SK-N-DZ (cell line): ENCODE results near the gene XXYLT1.

ENCODE experiments used
- DNase-seq: peaks from one replicate; pipeline ENCODE4 v3.0.0-alpha.2; 2015; ENCODE audit warnings: low spot score

The XXYLT1 gene

DNA sequence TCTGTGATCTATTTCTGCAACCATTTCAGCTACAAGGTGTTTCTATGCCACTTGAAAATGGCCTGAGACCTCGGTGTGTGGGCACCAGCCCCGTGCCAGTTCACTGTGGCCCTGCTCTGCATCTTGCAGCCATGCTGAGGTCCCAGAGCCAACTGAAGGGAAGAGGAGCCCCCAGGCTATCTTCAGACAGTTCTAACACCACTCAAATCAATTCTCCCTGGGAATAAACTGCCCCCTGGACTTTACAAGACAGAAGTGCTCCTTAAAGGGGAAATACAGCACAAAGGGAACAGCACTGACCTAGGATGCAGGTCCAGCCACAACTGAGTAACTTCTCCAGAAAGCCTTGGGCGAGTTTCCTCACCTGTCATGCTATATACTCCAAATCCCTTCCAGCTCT is 3.9 kb downstream of the XXYLT1 start:
- DNase-seq: no peak

DNA sequence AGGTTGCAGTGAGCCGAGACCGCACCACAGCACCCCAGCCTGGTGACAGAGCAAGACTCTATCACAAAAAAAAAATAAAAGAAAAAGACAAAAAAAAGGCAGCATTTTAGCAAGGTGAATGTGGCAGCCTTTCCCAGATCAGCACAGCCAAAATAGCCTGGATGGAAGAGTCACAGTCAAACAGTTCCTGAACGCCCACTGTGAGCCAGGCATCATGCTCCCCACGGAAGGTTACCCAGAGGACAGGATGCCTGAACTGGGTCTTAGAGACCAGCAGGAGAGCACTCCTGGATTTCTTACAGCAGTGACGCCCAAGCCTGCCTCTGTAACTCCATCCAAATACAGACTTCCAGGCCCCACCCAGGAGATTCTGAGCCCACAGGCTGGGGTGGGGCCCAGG is 4.5 kb downstream of the XXYLT1 start:
- no peak for DNase-seq

DNA sequence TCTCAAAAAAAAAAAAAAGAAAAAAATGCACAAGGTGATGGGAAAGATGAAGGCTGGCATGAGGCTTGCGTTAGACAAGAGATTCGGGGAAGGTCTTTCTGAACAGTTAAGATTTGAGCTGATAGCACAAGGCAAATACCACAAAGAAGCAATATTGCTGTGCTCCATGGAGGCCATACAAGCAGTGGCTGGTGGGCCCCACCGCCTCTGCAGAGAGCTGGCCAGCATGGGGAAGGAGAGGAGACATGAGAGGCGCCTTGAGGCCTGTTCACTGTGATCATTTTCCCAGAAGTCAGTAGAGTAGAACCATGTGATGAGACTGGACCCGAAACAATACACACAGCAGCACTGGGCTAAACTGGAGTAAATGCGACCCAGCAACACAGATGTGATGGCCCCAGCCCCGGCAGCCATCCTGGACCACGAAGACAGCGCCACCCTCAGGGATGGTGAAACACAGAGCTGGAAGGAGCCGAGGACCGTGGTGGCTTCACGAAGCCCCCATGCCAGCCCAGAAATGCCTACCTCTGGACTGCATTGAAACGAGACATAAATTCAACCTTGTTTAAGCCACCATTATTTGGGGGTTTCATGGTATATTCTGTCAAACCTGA is 5.5 kb downstream of the XXYLT1 start:
- no peak for DNase-seq

DNA sequence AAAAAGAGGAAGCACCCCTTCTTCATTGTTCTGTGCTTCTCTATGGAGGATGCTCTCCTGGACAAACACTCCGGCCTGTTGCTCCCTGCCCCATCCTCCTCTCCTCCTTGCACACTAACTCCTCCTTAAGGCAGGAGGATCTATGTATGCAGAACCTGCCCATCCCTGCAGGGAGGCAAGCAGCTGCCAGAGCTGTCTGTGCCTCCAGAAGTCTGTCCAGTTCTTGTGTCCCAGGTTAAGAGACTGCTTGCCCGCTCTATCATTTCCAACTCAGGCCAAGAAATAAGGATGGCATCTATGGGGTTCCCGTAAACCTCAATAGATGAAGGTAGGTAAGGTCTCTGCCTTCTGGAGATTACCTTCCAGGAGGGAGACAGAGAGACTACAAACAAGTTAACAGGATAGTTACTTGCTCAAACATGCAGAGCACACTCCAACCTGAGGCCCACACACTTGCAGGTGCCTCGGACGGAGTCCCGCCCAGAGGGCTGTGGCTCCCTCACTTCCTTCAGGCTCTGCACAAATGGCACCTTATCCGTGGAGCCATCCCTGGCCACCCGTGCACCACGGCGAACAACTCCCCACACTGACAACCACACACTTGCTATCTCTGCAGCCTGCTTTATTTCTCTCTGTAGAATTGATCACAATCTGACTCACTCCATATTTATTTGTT is 6.9 kb downstream of the XXYLT1 start:
- no peak for DNase-seq

DNA sequence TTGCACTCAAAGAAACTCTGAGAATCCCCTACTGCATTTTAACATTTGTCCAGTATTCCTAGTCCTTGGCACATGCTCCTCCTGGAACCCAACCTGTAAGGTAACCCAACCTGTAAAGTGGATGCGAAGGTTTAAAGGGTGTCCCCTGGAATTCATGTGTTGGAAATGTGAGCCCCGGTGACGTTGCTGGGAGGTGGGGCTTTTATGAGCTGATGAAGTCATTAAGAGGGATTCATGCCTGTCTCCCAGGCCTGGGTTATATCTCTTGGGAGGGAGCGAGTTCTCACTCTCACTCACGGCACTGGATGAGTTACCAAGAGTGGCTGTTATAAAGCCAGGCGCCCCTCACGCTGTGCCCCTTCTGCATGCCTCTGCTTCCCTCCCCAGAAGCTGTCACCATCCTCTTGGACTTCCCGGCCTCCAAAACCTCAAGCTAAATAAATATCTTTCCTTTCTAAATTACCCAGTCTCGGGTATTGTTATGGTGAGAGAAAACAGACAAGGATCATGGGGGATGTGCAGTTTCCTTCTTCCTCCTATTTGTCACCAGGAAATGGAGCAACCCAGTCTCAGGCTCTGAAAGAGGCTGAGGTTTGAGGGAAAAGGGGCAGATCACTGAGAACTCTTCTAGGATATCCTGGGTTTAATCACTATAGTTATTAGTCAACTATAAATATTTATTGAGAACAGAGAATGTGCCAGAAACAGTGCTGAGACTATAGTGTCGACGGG is 7.6 kb downstream of the XXYLT1 start:
- DNase-seq: no peak

DNA sequence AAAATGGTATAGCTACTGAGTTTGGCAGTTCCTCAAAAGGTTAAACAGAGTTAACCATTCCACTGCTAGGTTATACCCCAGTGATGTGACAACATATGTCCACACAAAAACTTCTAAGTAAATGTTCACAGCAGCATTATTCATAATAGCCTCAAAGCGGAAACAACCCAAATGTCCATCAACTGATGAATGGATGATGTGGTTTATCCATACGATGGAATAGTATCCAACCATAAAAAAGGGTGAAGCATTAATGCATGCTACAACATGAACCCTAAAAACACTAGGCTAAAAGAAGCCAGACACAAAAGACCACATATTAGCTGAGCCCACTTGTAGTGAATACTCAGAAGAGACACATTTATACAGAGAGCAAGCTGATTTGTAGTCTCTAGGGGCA is 9.0 kb downstream of the XXYLT1 start:
- no peak for DNase-seq

DNA sequence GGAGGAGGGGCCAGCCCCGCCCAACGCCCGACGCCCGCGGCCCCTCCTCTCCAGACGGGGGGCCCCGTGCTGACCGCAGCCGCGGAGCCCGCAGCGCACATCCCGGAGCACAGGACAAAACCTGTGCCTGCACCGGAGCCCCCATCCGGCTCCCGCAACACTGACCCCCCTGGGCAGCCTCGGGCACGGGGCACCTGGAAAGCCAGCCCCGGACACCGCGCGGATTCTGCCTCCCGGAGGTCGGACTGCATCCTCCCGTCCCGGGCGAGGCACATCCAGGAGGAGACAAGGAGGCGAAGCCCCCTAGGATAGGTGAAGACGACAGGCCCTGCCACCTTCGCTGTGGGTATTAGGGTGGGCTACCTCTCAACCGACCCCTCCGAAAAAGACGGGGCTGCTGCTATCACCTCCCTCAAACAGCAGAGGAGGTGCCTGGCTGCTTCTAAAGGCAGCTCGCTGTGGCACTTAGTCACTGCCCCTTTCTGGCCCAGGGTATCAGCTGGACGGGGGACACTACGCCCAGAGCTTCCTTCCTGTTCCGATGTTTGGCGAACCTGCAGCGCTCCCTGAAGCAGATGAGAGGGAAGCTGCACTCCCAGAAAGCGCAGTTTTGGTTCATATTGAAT is 10.6 kb downstream of the XXYLT1 start:
- DNase-seq: no peak

DNA sequence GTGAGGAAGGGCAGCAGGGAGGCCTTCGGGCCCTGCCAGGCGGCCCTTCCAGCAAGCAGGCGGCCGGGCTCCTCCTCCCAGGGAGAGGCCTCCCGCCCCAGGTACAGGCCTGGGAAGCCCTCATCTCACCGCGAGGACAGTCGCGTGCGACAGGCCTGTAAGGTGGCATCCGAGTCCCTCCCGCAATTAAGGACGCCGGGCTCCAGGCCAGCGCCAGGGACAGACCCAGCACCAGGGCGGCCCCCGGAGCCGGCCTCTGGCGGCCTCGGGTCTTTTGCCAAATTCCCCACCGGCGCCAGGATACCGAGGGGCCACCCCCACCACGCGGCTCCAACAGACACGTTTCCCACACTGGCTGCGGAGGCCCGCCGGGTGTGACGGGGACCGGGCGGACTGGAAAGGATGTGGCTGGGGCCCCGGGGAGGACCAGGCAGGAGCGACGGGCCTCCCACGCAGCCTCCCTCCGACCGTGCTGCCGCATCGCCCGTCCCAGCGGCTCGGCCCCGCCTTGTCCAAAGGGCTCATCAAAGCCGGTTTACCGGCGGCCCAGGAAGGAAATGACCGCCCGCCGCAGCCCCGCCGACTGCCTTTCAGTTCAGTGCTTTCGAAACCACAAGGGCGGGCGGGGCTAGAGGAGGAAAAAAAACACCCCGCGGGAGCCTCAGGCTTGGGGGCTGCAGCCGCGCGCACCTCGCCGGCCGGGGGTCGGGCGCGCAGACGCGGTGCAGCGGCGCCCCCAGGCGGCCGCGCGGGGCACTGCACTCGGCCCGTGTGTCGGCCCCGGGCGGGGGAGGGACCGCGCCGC is 11.3 kb downstream of the XXYLT1 start:
- DNase-seq: peak; percentile 82

DNA sequence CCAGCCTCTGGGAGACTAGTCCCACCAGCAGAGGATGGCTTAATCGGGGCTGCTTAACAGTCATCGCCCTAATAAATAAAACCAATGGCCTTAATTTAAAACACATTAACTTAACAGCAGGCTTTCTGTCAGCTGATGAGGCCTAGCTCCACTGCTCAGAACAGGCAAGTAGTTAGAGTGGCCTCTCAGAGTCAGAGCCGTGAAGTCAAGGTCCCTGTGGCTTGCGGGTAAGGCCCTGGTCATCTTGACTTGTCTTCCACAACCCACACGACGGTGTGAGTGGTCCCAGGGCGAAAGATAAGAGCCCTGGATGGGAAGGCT is 11.8 kb downstream of the XXYLT1 start:
- peak; percentile 46 for DNase-seq

DNA sequence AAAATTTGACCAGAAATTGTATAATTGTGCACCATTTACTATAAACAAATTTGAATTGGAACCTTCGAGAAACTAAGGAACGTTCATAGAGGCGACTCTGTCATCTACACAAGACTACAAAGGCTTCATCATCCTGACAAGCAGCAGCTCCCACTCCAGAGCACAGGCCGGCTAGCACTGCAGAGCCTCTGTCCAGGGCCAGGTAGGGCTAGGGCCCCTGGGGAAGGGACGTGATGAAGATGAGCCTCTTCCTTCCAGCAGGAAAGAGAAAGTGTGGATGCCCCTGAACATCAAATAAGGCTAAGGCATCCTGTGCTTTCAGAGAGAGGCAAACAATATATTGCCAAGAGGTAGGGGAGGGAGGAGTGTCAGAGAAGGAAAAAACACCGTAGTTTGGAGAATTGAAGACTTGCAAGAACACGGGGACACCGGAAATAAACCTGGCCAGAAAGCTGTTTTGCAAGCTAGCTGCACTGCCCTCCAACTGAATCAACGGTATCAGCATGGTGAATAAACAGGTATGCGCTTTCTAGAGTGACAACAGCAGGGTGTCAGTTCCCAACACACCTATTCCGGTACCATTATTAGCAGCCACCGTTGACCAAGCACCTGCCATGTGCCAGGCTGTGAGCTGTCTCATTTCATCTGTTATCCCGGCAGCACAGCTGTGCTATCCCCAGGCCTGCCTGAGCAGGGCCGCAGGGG is 12.4 kb downstream of the XXYLT1 start:
- no peak for DNase-seq

DNA sequence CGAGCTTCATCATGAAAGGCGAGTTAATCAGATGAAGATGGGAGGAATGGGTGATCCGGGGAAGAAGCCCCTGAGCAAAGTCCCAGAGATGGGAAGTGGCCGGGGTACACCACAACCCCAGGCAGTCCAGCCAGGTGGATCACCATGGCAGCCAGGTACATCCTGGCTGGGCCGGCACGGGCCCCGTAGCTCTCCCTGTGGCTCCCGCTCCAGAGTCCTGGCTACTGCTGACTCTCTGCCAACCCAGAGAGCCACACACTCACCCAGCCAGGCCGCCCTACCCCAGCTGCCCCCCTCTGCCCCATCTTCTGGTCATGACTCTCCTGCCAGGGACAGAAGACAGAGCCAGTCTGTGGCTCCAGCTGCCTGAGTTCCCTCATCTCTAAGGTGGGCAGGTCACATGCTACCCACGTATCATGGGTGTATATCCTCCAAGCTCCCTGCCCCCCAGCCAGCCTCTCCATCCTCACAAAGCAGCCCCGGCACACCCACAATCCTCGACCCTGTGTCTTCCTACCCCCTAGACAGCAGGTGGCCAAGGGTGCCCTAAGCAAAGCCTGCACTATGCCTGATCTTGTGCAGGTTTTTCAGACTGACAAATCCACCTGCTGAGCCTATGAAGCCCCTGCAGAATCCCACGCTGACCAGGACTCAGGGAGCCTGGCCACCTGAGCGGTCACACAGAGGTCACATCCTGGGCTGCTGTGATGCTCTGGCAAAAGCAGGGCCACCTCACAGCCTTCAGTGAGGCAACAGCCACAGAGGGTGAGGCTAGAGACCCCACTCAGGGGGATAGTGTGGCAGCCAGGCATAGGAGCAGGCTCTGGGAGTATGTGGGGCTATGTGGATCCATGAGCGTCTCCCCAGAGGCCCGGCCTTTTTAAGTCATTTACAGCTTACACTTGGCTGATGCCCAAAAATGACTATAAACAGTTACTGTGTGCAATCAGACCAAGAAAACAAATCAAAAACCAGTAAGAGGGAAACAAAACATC is 13.2 kb downstream of the XXYLT1 start:
- DNase-seq: peak; percentile 4

DNA sequence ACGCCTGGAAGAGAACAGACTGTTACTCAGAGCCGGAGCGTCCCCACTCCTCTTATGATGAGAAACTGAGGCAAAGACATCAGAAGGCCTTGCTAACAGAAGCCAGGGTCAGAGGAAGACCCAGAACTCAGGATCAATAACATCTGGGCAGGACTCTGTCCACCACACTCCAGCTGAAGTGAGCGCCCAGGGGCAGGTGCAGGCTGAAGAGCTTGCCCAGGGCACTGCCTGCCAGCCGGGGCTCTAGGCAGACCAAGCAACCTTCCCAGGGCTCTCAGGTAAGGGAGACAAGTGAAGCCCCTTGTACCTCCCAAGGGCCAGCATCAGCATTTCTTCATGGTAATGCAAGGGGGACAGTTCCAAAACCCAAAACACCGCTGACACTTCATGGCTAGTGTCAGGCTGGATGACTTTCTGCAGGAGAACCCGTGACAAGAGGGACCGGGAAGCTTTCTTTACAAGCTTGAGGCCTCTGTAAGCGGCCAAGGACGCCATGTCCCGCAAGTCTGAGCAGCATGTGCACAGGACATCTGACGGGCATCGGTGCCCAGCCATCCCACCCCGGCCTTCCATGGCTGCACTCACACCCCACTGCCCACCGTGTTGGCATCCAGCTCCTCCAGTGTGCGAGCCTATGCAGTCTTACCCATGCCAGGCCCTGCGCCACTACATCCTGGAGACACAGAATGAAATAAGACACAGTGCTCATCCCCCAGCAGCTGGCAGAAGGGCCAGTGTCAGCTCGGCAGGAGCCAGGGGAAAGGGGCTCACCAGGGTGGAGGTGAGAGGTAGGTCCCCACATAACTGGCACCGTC is 14.1 kb downstream of the XXYLT1 start:
- peak; percentile 2 for DNase-seq

DNA sequence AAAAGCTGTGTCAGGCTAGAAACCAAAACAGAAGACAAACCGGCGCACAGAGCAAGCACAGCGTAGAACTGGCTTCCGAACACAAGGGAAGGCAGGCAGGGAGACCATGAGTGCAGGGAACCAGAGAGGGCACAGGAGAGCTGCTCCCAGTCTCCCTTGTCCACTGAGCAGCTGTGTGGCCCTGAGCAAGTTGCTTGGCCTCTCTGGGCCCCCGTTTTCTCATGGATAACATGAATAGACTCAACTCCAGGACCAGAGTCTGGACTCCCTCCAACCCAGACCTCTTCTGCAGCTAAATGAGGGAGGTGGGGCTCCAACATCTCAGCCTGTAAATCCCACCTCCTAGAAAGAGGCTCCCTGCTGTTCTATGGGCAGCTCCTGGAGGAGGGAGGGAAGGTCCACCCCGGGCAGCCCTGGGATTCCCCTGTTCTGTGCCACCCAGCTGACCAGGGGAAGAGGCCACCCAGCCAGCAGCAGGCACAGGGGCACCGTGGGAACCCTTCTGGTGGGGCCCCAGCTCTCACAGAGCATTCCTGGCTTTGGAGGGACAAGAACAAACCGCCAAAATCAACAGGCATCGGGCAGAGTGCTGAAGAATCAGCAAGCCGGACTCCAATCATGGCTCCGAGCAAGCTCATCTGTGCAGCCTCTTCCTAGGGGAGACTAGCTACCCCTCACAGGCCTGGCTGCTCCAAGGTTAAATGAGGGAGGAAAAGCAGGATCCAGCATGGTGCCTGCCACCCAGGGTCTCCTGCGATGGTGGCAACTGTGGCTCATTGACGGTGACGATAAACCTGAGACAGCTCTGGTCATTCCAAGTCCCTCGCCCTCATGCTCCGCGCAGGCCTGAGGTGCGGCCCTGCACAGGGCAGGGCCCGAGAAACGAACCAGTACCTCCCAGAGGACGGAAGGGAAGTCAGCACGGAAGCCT is 15.1 kb downstream of the XXYLT1 start:
- peak; percentile 1 for DNase-seq

DNA sequence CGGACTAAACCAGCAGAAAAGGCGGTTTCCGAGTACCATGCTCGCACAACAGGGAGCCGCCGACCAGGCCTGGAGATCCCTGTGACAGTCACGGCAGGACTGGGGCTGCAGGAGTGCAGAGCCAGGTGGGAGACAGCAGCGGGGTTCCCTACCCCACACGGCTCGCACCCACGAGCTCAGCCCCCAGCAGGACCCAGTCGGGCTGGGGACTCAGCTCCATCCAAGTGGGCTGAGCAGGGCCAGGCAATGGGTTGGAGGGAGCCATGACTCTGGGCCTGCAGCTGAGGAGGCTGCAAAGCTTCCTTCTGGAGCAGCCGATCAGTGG is 15.8 kb downstream of the XXYLT1 start:
- no peak for DNase-seq

DNA sequence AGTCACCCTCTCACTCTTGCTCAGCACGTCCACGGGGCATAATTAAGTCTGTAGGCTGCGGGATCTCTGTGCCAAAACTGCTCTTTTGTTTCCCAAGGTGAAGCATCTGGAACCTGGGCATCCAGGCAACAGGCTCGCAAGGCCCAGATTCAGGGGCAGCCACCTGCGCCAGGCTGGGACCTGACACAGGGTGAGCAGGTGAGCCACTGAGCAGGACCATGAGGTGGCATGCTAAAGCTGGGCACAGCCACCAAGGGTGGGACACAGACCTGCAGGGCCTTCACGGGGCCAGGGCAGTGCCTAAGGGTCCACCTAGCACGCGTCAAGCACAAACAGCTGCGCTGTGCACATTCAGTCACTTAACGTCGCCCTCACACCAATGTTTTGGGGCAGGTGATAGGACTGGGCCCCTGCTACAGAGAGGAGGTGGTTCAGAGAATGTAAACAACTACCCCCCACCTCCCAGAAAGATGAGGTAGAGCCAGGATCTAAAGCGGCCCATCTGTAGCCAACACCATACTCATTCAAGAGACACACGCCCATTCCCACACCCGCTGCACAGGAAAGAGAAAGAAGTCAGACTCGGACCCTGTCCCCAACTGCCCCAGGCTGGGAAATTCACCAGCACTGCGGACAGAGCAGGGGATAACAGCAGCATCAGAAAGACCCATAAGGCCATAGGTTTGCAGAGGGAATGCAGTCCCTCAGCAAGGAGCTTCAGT is 16.3 kb downstream of the XXYLT1 start:
- DNase-seq: peak; percentile 3

DNA sequence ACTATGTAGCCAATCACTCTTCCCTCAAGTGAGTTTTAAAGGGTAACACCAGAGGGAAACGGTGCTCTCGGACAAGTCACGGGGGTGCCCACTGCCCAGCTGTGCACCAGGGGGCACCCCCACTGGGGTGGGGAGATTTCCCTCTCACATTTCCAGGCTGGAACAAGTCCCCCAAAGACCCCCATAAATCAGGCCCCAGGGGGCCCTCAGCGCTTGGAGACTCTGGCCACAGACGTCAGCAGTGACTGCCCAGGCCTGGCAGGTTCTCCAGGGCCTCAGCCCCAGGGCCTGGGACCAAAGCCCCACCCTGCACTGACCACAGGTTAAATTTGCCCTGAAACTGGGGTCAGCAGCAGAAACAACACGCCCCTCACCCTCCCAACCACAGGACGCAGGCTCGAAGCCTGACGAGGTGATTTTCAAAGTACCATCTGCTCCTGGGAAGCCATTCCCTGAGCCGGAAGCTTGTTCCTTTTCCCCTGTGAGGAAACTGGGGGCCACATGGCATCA is 17.0 kb downstream of the XXYLT1 start:
- no peak for DNase-seq
